GM15510 (cell line): Measurements from ENCODE around the gene PAPOLB.

Experiments used
- POLR2A ChIP-seq: IDR thresholded peaks from 3 replicates; pipeline ENCODE4 v1.6.1; 2011; ENCODE audit warnings: borderline replicate concordance; ENCODE audit not compliant: insufficient read length; ENCODE audit errors: extremely low read depth

PAPOLB gene

DNA sequence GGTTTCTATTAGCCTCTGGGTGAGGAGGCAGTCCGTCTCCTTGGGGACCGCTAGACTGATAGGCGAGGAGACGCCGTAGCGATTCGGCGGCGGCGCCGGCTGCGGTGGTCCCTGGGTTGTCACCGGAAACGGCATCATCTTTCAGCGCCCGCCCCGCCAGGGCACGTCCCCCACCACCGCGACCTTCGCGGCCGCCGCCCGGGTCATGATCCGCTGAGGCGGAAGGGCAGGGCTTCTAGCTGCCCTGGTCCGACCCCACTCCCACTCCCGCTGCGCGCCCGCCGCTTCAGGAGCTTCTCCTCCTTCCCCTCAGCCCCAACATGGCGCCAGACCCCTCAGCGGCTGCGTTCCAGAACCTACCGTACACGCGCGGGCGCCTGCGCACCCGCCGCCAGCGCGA, at the start of gene PAPOLB:
Gene PAPOLB (minus strand): TSS at position 358 of the 400 bp plus-strand sequence. CDS start 220 bp downstream, at position 138.
- no peak for TF ChIP-seq POLR2A

DNA sequence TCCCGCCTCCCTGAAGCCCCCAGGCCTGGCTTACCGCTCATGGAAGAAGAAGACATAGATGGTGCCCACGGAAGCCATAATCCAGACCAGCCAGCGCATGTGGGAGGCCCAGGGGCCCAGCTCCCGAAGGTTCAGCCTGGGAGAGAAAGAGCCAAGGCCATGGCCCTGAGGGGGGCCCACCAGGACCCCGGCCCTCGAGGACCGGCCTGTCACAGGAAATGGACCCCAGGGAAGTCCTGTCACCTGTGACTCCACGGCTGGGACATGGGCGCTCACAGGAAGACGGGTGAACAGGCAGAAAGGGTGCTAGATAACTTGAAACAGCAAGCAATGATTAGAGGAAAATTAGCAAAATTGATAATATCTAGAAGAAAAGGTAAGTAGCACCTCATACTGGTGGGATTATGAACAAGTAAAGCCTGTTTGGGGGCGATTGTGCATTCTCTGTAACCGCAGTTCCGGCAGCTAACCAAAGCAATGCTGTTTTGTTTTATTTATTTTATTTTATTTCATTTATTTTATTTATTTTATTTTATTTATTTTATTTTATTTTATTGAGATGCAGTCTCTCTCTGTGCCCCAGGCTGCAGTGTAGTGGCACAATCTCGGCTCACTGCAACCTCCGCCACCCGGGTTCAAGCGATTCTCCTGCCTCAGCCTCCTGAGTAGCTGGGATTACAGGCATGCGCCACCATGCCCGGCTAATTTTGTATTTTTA, 49.4 kb upstream of the PAPOLB start:
- no peak for TF ChIP-seq POLR2A

- TF ChIP-seq POLR2A = no peak
Measured at GRCh38 chr7:4906682-4907081, 44.9 kb upstream of the PAPOLB start.

DNA sequence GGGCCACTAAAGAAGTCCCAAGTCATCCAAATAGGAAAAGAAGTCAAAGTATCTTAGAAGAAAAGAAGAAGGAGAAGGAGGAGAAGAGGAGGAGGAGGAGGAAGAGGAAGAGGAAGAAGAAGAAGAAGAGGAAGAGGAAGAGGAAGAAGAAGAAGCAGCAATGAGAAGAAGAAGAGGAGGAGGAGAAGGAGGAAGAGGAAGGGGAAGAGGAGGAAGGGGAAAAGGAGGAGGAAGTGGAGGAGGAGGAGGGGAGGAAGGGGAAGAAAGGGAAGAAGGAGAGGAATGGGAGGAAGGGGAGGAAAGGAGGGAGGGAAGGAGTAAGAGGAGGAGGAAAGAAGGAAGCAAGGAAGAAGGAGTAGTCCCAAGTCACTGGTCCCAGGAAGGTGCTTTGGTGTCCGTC, 43.3 kb upstream of the PAPOLB start:
- TF ChIP-seq POLR2A = no peak

GRCh38 chr7:4904346-4904745, 42.5 kb upstream of the PAPOLB start:
- no peak for TF ChIP-seq POLR2A

- TF ChIP-seq POLR2A = no peak
Measured at GRCh38 chr7:4895766-4896165, 33.9 kb upstream of the PAPOLB start.

DNA sequence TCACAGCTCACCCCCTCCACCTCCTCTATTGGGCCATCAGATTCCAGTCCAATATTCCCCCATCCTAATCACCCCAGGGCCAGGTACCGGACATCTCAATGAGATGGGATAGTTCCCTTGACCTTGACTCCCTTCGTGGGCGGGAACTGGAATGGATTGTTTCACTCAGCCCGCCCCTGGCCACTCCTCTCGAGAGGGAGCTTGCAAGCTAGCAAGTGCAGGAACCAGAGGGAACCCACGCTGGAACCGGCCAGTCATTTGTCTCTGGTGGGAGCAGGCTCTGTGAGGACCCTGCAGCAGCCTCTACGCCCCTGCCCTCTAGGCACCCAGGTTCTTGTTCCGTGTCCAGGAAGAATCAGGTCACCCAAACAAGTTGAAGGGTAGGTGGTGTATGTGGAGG, 32.7 kb upstream of the PAPOLB start:
- no peak for TF ChIP-seq POLR2A

DNA sequence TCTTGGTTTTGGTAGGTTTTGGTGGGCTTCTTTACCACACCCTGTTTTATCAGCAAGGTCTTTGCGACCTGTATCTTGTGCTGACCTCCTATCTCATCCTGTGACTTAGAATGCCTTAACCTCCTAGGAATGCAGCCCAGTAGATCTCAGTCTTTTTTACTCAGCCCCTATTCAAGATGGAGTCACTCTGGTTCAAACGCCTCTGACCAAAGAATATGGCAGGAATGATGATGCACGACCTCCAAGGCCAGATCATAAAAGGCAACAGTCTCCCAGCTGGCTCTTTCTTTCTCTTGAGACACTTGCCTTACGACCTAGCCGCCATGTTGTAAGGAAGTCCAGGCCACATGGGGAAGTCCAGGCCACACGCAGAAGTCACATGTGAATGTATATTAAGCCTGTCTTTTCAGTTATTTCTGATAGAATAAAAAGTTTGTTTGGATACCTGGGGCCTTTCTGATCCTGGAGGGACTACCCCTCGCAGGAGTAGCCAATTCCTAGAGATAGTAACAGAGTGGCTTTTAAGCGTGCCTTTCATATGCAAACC, 32.2 kb upstream of the PAPOLB start:
- TF ChIP-seq POLR2A = no peak

- no peak for TF ChIP-seq POLR2A
Measured at GRCh38 chr7:4889682-4890081, 27.9 kb upstream of the PAPOLB start.

GRCh38 chr7:4888161-4888560, 26.3 kb upstream of the PAPOLB start:
- no peak for TF ChIP-seq POLR2A

DNA sequence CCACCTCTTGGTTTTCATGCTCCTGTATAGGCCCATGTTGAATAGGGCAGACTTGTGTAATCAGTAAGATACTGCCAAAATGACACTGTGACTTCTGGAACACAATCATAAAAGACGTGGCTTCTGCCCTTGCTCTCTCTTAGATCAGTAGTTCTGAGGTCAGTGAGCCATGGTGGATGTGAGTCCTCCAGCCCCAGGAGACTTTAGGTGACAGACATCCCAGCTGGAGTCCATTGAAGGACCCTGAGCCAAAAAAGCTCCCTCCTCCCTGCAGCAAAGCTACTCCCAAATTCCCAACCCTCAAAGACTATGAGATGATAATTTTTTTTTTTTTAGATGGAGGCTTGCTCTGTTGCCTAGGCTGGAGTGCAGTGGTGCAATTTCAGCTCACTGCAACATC, 24.8 kb upstream of the PAPOLB start:
- no peak for TF ChIP-seq POLR2A

GRCh38 chr7:4885317-4885807, 23.5 kb upstream of the PAPOLB start:
- no peak for TF ChIP-seq POLR2A

GRCh38 chr7:4884164-4884563, 22.3 kb upstream of the PAPOLB start:
- TF ChIP-seq POLR2A = no peak

- TF ChIP-seq POLR2A = no peak
Measured at GRCh38 chr7:4883372-4884144, 21.7 kb upstream of the PAPOLB start, which contains the start of gene RADIL. Gene RADIL (minus strand): TSS chr7:4883716. CDS start chr7:4878139, 5,577 bp downstream.

DNA sequence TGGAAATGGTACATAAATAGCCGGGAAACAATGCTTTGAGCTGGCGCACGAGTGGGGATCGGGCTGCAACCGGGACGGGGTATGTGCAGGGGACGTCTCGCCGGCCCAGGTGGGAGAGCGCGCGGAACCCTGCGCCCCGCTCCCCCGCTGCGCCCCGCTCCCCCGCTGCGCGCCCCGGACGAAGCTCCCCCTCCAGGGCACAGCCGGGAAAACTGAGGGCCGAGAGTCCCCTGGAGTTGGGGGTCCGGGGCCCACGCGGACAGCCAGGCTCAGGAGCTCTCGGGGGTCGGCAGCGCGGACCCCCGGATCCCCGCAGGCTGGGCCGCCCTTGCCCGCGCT, 21.2 kb upstream of the PAPOLB start:
- TF ChIP-seq POLR2A = no peak
